ENCODE data around the gene OTUD1. TPM values are rescaled to one million over a fixed set of nuclear protein-coding genes. Genes with fewer than 3 reads are reported as not detected.
"Not testable (repeated sequence)": the region's sequence is repeated elsewhere in the genome, so short reads cannot be mapped to it uniquely, and the experiment has no call there.

The OTUD1 gene, protein sequence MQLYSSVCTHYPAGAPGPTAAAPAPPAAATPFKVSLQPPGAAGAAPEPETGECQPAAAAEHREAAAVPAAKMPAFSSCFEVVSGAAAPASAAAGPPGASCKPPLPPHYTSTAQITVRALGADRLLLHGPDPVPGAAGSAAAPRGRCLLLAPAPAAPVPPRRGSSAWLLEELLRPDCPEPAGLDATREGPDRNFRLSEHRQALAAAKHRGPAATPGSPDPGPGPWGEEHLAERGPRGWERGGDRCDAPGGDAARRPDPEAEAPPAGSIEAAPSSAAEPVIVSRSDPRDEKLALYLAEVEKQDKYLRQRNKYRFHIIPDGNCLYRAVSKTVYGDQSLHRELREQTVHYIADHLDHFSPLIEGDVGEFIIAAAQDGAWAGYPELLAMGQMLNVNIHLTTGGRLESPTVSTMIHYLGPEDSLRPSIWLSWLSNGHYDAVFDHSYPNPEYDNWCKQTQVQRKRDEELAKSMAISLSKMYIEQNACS
- 6.1 and 8.0 TPM in 2 replicates for total RNA-seq (ENCODE audit: low replicate concordance)

DNA sequence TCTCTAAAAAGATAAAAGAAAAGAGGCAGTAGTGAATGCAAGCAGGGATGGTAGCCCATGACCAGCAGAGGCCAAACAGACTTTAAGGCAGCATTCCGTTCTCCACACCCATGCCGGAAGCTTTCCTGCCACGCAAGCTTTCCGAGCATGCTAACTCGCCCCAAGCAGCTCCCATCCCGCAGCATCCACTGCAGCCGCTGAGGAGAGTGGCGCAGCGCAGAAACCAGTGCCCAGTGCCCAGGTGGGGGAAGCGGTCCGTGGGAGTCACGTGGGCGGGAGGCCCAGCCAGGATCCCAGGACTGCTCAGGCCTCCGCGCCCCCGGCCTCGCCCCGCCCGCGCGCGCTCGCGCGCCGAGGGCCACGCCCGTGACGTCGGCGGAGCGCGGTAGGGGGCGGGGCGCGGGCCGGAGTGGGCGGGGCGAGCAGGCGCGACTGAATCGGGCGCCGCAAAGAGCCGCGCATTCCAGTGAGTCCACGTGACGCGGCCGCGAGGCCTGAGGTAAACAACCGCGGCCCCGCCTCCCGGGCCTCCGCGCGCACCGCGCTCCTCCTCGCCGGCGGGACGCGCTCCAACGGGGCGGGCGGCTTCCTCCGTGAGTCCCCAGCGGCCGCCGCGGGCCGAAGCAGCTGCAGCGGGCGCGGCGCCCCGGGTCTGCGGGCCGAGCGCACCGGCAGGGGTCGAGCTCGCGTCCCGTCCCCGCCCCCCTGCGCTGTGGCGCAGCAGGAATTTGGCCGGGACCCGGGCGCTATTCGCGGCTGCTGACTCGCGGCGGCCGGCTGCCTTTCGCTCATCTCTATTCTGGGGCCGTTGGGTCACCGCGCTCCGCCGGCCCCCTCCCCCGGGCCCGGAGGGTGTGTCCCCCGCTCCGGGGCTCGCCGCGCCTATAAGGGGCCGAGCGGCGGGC lies at the start of gene OTUD1:
Gene OTUD1 (plus strand): TSS at position 529 of the 905 bp plus-strand sequence. CDS start 383 bp downstream, outside the sequence.
- peak within 1 kb of the TSS; percentile 85 for H3K4me3 ChIP-seq (ENCODE audit: low read depth, low read length)
- peak; percentile 92 for DNase-seq (ENCODE audit: low read depth)
- TF ChIP-seq, protein P1, sequence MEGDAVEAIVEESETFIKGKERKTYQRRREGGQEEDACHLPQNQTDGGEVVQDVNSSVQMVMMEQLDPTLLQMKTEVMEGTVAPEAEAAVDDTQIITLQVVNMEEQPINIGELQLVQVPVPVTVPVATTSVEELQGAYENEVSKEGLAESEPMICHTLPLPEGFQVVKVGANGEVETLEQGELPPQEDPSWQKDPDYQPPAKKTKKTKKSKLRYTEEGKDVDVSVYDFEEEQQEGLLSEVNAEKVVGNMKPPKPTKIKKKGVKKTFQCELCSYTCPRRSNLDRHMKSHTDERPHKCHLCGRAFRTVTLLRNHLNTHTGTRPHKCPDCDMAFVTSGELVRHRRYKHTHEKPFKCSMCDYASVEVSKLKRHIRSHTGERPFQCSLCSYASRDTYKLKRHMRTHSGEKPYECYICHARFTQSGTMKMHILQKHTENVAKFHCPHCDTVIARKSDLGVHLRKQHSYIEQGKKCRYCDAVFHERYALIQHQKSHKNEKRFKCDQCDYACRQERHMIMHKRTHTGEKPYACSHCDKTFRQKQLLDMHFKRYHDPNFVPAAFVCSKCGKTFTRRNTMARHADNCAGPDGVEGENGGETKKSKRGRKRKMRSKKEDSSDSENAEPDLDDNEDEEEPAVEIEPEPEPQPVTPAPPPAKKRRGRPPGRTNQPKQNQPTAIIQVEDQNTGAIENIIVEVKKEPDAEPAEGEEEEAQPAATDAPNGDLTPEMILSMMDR (IDR thresholded peaks at IDR 0.05; ENCODE audit: insufficient read depth, low read length) = peak; percentile 44

DNA sequence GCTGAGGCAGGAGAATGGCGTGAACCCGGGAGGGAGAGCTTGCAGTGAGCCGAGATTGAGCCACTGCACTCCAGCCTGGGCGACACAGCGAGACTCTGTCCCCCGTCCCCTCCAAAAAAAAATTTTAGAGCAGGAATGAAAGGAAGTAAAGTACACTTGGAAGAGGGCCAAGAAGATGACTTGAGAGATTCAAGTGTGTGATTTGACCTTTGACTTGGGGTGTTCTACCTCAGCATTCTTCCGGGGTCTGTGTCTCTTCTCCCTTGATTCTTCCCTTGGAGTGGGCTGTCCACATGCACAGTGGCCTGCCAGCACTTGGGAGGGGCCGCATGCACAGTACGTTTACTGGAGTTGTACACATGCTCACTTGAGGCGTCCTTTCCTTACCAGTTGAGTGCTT lies 48.5 kb upstream of the OTUD1 start:
- not testable (repeated sequence) for H3K4me3 ChIP-seq (ENCODE audit: low read depth, low read length); DNase-seq (ENCODE audit: low read depth)

DNA sequence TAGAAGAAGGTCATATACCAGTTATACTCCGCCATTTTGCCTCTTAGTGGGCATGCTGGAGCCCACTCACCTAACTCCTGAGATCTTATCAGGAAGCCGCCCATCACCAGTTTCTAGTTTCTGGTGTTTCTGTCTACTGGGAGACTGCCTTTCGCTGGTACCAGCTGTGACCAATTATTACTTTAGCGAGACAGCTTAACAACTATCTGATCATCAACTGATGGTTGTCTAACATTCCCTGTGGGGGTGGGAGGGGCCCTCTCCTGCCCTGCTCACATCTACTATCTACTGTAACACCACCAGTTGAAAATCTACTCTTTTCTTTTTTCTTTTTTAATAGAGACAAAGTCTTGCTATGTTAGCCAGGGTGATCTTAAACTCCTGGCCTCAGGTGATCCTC lies 48.1 kb upstream of the OTUD1 start:
- TF ChIP-seq, protein P1 (IDR thresholded peaks at IDR 0.05; ENCODE audit: insufficient read depth, low read length) = no peak
- H3K4me3 ChIP-seq (ENCODE audit: low read depth, low read length) = no peak overlapping the region
- DNase-seq (ENCODE audit: low read depth) = no peak

DNA sequence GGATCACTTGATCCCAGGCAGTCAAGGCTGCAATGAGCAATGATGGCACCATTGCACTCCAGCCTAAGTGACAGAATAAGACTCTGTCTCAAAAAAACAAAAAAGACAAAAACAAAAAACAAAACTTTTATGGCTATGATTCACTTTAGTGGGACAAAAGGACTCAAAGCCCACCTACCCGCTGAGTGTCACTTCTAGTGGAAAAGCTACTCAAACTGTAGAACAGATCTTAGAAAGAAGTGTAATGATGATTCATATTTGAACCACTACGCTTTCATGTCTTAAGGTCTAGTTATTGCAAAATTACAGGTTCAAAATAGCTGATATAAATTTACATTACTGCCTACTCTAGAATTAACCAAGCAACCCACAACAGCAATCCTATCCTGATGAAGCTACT lies 47.1 kb upstream of the OTUD1 start:
- TF ChIP-seq, protein P1 (IDR thresholded peaks at IDR 0.05; ENCODE audit: insufficient read depth, low read length) = no peak
- DNase-seq (ENCODE audit: low read depth) = no peak
- no peak overlapping the region for H3K4me3 ChIP-seq (ENCODE audit: low read depth, low read length)

DNA sequence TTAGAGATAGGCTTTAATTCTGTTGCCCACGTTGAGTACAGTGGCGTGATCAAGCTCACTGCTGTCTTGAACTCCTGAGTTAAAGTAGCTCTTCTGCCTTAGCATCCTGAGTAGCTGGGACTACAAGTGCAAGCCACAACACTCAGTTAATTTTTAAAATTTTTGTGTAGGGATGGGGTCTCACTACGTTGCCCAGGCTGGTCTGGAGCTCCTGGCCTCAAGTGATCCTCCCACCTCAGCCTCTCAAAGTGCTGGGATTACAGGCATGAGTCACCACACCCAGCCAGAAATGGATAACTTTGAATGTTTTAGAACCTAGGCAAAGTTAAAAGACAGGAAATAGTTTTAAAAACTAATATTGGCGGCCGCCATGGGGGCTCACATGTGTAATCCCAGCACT lies 43.9 kb upstream of the OTUD1 start:
- H3K4me3 ChIP-seq (ENCODE audit: low read depth, low read length) = no peak overlapping the region
- DNase-seq (ENCODE audit: low read depth) = no peak
- TF ChIP-seq, protein P1 (IDR thresholded peaks at IDR 0.05; ENCODE audit: insufficient read depth, low read length) = no peak

DNA sequence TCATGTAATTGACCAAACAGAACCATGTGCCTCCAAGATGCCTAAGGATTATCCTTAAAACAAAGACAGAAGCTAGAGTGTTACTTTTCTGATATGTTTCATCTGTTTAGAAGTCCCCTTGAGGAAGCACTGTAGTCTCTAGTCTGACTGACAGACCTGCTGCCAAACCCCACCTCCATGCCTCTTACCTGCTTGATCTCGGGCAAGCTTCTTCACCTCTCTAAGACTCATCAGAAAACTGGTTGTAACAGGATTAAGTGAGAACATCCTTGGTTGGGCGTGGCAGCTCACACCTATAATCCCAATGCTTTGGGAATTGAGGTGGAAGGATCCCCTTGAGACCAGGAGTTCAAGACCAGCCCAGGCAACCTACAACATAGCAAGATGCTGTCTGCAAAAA lies 42.2 kb upstream of the OTUD1 start:
- DNase-seq (ENCODE audit: low read depth) = no peak
- TF ChIP-seq, protein P1 (IDR thresholded peaks at IDR 0.05; ENCODE audit: insufficient read depth, low read length) = no peak
- no peak overlapping the region for H3K4me3 ChIP-seq (ENCODE audit: low read depth, low read length)

DNA sequence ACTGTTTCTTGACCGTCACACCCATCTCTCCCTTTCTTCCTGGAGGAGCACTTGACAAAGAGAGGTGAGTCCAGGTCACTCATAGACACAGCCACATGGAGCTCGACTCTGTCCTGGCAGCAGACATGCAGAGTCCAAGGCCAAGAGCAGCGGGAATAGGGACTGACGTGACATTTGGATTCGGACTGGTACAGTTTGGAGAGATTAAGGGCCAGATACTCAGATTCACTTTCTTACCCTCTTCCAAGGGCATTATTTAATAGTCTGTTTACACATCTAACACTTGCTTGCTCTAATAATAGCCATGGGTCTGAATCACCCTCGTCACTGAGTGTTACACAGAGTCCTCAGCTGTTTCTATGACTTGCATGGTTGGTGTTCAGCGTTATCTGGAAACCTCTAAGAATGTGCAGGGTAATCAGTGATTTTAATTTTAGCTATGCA lies 39.2 kb upstream of the OTUD1 start:
- no peak overlapping the region for H3K4me3 ChIP-seq (ENCODE audit: low read depth, low read length)
- TF ChIP-seq, protein P1 (IDR thresholded peaks at IDR 0.05; ENCODE audit: insufficient read depth, low read length) = no peak
- DNase-seq (ENCODE audit: low read depth) = peak; percentile 90
